ENCODE measurements around the gene KHDRBS1.
A peak's percentile ranks its signal among the peaks of the same experiment; 100 is the strongest.

DNA sequence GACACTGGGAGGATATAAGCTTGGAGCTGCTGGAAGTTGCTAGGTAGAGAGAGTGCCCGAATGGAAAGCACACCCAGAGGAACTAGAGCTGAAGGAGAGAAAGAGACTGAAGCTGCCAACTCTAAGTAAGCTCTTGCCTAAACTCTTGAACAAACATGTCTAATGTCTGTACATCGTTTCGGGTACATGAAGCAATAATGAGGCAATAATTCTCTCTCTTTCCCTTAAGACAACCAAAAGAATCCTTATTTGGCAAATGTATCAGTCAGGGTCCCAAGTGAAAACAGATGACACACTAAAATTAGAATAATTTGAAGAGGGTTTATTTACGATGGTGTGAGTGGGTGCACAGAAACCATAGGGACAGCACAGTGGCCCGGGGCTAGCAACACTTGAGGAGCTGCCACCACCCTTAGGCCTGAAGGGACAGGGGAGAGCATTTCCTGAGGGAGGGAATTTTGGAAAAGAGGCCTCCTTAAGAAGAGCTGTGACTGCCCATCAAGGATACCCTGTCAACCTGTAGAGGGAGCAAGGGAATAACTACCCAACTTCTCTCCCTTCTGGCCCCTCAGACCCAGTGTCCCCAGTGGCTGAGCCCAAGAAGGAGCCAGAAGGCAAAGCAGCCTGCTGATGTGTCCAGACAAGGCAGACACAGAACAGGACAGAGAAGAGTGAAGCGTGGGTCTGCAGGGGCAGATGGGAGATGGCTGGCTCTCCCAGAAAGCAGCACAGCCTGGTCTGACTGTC is 36.1 kb upstream of the KHDRBS1 start:
- TF ChIP-seq POLR2A (IDR thresholded peaks at IDR 0.05) = no peak
- TF ChIP-seq, protein P1, sequence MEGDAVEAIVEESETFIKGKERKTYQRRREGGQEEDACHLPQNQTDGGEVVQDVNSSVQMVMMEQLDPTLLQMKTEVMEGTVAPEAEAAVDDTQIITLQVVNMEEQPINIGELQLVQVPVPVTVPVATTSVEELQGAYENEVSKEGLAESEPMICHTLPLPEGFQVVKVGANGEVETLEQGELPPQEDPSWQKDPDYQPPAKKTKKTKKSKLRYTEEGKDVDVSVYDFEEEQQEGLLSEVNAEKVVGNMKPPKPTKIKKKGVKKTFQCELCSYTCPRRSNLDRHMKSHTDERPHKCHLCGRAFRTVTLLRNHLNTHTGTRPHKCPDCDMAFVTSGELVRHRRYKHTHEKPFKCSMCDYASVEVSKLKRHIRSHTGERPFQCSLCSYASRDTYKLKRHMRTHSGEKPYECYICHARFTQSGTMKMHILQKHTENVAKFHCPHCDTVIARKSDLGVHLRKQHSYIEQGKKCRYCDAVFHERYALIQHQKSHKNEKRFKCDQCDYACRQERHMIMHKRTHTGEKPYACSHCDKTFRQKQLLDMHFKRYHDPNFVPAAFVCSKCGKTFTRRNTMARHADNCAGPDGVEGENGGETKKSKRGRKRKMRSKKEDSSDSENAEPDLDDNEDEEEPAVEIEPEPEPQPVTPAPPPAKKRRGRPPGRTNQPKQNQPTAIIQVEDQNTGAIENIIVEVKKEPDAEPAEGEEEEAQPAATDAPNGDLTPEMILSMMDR (IDR thresholded peaks at IDR 0.05) = peak in 1 of 4 donors; percentile 11

Data from right lobe of liver (tissue), 4 donors.